HL-60 (cell line): ENCODE data around the gene FAM98C.

Experiments used
- DNase-seq, 2 experiments: peaks; one replicate each; pipeline ENCODE4 v3.0.0-alpha.2; 2010 to 2020; ENCODE audit warnings: low read depth in 1 of 2, low spot score in 1 of 2
- H3K27ac ChIP-seq: fragments of 250-450 bp; sonication (Bioruptor Pico); replicated peaks from 2 replicates; pipeline ENCODE4 v1.5.1; 2020; ENCODE audit warnings: mild to moderate bottlenecking, moderate library complexity
- H3K27me3 ChIP-seq: fragments of 250-450 bp; sonication (Bioruptor Pico); 2 replicates; pipeline ENCODE4 v1.5.1; 2021; ENCODE audit warnings: mild to moderate bottlenecking, moderate library complexity; ENCODE audit not compliant: insufficient read depth, poor library complexity, severe bottlenecking
- H3K4me3 ChIP-seq: replicated peaks from 2 replicates; pipeline ENCODE4 v1.5.1; 2011; ENCODE audit warnings: mild to moderate bottlenecking, control low read depth, low read length; ENCODE audit not compliant: insufficient read depth
- GABPA ChIP-seq: IDR thresholded peaks from 2 replicates; pipeline ENCODE4 v1.6.1; 2012; ENCODE audit warnings: low read depth
- POLR2AphosphoS5 ChIP-seq: IDR thresholded peaks from 2 replicates; pipeline ENCODE4 v1.6.1; 2012; ENCODE audit warnings: low read depth
- SPI1 ChIP-seq: IDR thresholded peaks from 2 replicates; pipeline ENCODE4 v1.6.1; 2012; ENCODE audit warnings: low read depth, mild to moderate bottlenecking, borderline replicate concordance
- TF ChIP-seq, protein P1 (sequence below): IDR thresholded peaks from one replicate; pipeline ENCODE4 v1.5.1; 2011; ENCODE audit warnings: low read length, control low read depth, inconsistent platforms; ENCODE audit not compliant: insufficient read depth
- TF ChIP-seq, protein P2 (sequence below): IDR thresholded peaks from 2 replicates; pipeline ENCODE4 v1.6.1; 2012; ENCODE audit warnings: low read depth; ENCODE audit not compliant: insufficient replicate concordance

The FAM98C gene

DNA sequence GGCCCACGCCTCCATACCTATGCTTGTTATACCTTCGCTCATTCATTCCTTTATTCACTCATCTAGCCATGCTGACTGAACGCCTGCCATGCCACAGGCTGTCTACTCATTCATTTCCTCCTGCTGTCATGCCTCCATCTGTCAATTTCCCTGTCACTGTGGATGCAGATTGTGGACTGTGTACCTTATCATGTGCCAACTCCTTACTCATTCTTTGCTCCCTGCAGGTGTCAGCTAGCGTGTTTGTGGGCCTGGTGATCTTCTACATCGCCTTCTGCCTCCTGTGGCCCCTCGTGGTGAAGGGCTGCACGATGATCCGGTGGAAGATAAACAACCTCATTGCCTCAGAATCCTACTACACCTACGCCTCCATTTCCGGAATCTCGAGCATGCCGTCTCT lies 32.6 kb upstream of the FAM98C start:
- Histone ChIP-seq H3K27ac (no peak overlapping the region), H3K4me3 (no peak overlapping the region), H3K27me3 (no peaks in the 10 kb centered on the region)
- DNase-seq = no peak
- TF ChIP-seq POLR2AphosphoS5 (no peak), SPI1 (no peak), GABPA (no peak)
- TF ChIP-seq, protein P1, sequence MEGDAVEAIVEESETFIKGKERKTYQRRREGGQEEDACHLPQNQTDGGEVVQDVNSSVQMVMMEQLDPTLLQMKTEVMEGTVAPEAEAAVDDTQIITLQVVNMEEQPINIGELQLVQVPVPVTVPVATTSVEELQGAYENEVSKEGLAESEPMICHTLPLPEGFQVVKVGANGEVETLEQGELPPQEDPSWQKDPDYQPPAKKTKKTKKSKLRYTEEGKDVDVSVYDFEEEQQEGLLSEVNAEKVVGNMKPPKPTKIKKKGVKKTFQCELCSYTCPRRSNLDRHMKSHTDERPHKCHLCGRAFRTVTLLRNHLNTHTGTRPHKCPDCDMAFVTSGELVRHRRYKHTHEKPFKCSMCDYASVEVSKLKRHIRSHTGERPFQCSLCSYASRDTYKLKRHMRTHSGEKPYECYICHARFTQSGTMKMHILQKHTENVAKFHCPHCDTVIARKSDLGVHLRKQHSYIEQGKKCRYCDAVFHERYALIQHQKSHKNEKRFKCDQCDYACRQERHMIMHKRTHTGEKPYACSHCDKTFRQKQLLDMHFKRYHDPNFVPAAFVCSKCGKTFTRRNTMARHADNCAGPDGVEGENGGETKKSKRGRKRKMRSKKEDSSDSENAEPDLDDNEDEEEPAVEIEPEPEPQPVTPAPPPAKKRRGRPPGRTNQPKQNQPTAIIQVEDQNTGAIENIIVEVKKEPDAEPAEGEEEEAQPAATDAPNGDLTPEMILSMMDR = no peak
- TF ChIP-seq, protein P2, sequence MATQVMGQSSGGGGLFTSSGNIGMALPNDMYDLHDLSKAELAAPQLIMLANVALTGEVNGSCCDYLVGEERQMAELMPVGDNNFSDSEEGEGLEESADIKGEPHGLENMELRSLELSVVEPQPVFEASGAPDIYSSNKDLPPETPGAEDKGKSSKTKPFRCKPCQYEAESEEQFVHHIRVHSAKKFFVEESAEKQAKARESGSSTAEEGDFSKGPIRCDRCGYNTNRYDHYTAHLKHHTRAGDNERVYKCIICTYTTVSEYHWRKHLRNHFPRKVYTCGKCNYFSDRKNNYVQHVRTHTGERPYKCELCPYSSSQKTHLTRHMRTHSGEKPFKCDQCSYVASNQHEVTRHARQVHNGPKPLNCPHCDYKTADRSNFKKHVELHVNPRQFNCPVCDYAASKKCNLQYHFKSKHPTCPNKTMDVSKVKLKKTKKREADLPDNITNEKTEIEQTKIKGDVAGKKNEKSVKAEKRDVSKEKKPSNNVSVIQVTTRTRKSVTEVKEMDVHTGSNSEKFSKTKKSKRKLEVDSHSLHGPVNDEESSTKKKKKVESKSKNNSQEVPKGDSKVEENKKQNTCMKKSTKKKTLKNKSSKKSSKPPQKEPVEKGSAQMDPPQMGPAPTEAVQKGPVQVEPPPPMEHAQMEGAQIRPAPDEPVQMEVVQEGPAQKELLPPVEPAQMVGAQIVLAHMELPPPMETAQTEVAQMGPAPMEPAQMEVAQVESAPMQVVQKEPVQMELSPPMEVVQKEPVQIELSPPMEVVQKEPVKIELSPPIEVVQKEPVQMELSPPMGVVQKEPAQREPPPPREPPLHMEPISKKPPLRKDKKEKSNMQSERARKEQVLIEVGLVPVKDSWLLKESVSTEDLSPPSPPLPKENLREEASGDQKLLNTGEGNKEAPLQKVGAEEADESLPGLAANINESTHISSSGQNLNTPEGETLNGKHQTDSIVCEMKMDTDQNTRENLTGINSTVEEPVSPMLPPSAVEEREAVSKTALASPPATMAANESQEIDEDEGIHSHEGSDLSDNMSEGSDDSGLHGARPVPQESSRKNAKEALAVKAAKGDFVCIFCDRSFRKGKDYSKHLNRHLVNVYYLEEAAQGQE = no peak

DNA sequence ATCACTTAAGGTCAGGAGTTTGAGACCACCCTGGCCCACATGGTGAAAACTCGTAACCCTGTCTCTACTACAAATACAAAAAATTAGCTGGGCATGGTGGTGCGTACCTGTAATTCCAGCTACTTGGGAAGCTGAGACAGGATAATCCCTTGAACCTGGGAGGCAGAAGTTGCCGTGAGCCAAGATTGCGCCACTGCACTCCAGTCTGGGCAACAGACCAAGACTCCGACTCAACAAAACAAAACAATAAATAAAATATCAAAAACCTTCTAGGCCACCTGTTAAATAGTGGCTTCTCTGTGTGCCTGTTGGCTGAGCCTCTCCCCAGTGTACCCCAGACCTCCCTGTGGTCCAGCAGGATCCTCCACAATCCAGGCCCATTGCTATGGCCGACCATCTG lies 31.8 kb upstream of the FAM98C start:
- no peak for DNase-seq
- H3K27ac ChIP-seq = no peak overlapping the region
- H3K4me3 ChIP-seq = no peak overlapping the region
- TF ChIP-seq, protein P1 = no peak
- TF ChIP-seq SPI1 = no peak
- TF ChIP-seq, protein P2 = no peak
- no peak for TF ChIP-seq POLR2AphosphoS5
- no peak for TF ChIP-seq GABPA
- H3K27me3 ChIP-seq = no peaks in the 10 kb centered on the region

DNA sequence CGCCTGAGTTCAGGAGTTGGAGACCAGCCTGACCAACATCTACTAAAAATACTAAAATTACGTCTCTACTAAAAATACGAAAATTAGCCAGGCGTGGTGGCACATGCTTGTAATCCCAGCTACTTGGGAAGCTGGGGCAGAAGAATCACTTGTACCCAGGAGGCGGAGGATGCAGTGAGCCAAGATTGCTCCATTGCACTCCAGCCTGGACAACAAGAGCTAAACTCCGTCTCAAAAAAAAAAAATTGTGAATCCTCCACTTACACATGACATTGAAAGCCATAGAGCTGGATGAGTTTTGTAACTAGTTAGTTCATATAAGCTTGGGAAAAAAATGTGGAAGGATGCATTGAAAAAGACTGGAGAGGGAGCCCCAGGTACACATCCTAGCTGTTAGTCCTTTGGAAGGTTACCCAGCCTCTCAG lies 29.0 kb upstream of the FAM98C start:
- H3K4me3 ChIP-seq = peak overlapping the region; percentile 35
- no peak for DNase-seq
- H3K27ac ChIP-seq = peak overlapping the region; percentile 66
- no peaks in the 10 kb centered on the region for H3K27me3 ChIP-seq
- no peak for TF ChIP-seq SPI1
- TF ChIP-seq, protein P2 = no peak
- no peak for TF ChIP-seq GABPA
- TF ChIP-seq POLR2AphosphoS5 = no peak
- TF ChIP-seq, protein P1 = no peak
